NCI-H1694 (cell line): ENCODE measurements around the gene HCN4.

Experiments
- DNase-seq: peaks from one replicate; lab custom pipeline; 2025; lab: John Stamatoyannopoulos, UW

Gene HCN4

GRCh38 chr15:73295630-73296286 is 73.0 kb downstream of the HCN4 start:
- no peak for DNase-seq

GRCh38 chr15:73293773-73294172 is 75.0 kb downstream of the HCN4 start:
- no peak for DNase-seq

GRCh38 chr15:73291441-73291840 is 77.3 kb downstream of the HCN4 start:
- no peak for DNase-seq

GRCh38 chr15:73287019-73287418 is 81.7 kb downstream of the HCN4 start:
- DNase-seq = no peak

- DNase-seq = no peak
Observed at GRCh38 chr15:73286311-73286710, 82.4 kb downstream of the HCN4 start.

- peak; percentile 2 for DNase-seq
Observed at GRCh38 chr15:73284090-73284716, 84.6 kb downstream of the HCN4 start.

- DNase-seq = no peak
Observed at GRCh38 chr15:73283366-73283962, 85.3 kb downstream of the HCN4 start.

- no peak for DNase-seq
Observed at GRCh38 chr15:73282567-73283365, 86.0 kb downstream of the HCN4 start.

- DNase-seq = no peak
Observed at GRCh38 chr15:73275862-73276261, 92.9 kb downstream of the HCN4 start.

- peak; percentile 32 for DNase-seq
Observed at GRCh38 chr15:73273181-73274002, 95.4 kb downstream of the HCN4 start.

GRCh38 chr15:73270366-73271097 is 98.2 kb downstream of the HCN4 start:
- no peak for DNase-seq
